Measurements from ENCODE around the gene CCDC197. TPM values are rescaled to one million over a fixed set of nuclear protein-coding genes. Genes with fewer than 3 reads are reported as not detected.

CCDC197 gene
- total and polyA plus RNA-seq, 4 donors: not detected

DNA sequence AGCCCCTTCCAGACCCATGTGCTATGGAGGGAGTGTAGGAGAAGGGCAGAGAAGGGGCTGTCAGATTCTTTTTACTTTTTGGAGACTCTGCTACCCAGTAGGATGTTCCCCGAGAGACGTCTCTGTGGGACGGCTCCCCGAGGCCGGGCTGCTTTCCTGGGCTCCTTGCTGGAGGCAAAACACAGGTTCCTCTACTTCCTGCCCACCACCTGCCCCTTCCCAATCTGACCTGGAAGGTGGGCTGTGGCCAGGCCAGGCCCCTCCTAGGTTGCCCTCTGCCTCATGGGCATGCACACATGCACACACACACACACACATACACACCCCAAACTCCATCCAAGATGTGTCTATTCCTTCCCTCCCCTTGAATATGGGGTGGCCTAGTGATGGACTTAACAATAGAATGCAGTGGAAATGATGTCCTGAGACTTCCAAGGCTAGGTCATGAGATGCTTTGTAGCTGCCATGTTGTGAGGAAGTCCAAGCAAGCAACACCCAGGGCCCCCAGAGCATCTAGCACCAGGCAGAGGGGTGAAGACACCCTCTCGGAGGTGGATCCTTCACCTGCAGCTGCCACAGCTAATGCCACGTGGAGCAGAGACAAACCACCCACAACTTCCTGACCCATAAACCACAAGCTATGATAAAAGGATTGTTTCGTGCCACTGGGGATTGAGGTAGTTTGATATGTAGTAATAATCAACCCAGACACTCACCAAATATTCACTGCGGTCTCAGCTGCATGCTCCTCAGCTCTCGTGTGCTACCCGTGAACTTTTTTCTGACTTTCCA, 19.1 kb upstream of the CCDC197 start:
- Histone ChIP-seq H3K36me3 (ENCODE audit: control insufficient read depth in 4 of 4, insufficient read depth in 4 of 4, low read length in 4 of 4) (no peaks in the 10 kb centered on the region), H3K4me1 (ENCODE audit: control insufficient read depth in 5 of 5, insufficient read depth in 5 of 5, low read length in 5 of 5) (peaks cover 0 to 15% (median 7%) of the 10 kb centered on the region in 5 donors), H3K4me3 (no peak overlapping the region), H3K9me3 (ENCODE audit: control insufficient read depth in 4 of 4, insufficient read depth in 3 of 4, low read length in 3 of 4) (peaks cover 0 to 2% (median 0%) of the 10 kb centered on the region in 4 donors), H3K27me3 (ENCODE audit: control insufficient read depth in 3 of 3, insufficient read depth in 3 of 3, low read length in 2 of 3) (peaks cover 0 to 4% (median 0%) of the 10 kb centered on the region in 3 donors), H3K27ac (ENCODE audit: low read depth in 1 of 2, low read length in 1 of 2) (no peak overlapping the region), H3K9ac (ENCODE audit: insufficient read depth in 1 of 2, low read length in 2 of 2) (no peak overlapping the region)
- 75 to 77% methylated on average over 11 of the region's 11 CpGs for WGBS, 2 donors
- ATAC-seq (ENCODE audit: insufficient read depth, low FRiP score) (no peak), DNase-seq (no peak)
- TF ChIP-seq CTCF (IDR thresholded peaks at IDR 0.05; ENCODE audit: control extremely low read depth, extremely low read depth): no peak

DNA sequence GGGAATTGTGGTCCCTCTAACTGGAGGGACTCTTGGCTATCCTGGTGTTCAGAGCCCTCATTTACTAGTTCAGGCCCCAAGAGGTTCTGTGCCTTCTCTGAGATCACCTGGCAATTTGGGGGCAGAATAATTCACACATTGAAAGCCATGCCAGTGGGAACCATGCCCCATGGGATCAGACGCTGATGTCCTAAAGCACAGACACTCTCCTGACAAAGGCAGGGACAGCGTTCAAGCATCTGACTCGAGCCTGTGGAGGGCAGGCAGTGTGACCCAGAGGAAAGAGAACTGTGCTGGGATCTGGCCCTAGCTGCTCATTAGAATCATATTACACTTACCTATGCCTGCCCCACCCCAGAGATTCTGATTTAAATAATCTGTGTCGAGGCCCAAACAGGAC, 18.4 kb upstream of the CCDC197 start:
- no peak for DNase-seq
- Histone ChIP-seq H3K36me3 (ENCODE audit: control insufficient read depth in 4 of 4, insufficient read depth in 4 of 4, low read length in 4 of 4) (no peaks in the 10 kb centered on the region), H3K9ac (ENCODE audit: insufficient read depth in 1 of 2, low read length in 2 of 2) (no peak overlapping the region), H3K27me3 (ENCODE audit: control insufficient read depth in 3 of 3, insufficient read depth in 3 of 3, low read length in 2 of 3) (peaks cover 0 to 4% (median 0%) of the 10 kb centered on the region in 3 donors), H3K4me3 (no peak overlapping the region), H3K27ac (ENCODE audit: low read depth in 1 of 2, low read length in 1 of 2) (no peak overlapping the region), H3K4me1 (ENCODE audit: control insufficient read depth in 5 of 5, insufficient read depth in 5 of 5, low read length in 5 of 5) (peaks cover 0 to 15% (median 7%) of the 10 kb centered on the region in 5 donors), H3K9me3 (ENCODE audit: control insufficient read depth in 4 of 4, insufficient read depth in 3 of 4, low read length in 3 of 4) (peaks cover 0 to 2% (median 0%) of the 10 kb centered on the region in 4 donors)
- WGBS, 2 donors: 74 to 88% methylated on average over 4 of the region's 4 CpGs
- TF ChIP-seq CTCF (IDR thresholded peaks at IDR 0.05; ENCODE audit: control extremely low read depth, extremely low read depth): no peak
- no peak for ATAC-seq (ENCODE audit: insufficient read depth, low FRiP score)

DNA sequence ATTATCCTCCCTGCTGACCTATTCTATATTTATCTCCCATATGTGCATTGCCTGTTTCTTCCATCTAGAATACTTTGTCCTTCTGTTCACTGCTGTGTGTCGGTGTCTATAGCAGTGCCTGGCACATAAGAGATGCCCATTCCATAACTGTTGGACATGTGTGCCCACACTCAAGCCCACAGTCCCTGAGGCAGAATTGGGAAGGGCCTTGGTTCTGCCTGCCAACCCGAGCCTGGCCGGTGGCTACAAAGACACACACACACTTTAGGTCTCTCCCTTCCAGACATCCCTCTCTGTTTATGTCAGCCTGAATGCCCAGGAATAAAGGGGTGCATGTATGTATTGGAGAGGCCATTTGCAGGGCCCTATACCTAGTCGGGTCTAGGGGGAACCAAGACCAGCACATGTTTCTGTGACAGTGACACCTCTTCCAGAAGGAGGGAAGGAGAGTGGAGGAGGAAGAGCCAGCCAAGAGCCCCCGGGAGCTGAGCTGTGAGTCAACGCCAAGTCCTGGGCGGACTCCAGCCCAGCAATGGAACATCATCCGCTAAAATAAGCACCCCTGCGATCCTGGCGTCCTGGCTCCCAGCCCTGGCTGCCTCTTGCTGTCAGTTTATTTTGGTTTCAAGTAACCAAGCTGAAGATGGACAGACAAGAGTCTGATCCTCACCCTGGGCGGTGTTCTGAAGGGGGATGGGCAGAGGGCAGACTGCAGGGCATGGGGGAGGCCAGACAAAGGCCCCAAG, 16.5 kb upstream of the CCDC197 start:
- TF ChIP-seq CTCF (IDR thresholded peaks at IDR 0.05; ENCODE audit: control extremely low read depth, extremely low read depth): no peak
- WGBS, 2 donors: 69 to 73% methylated on average over 11 of the region's 11 CpGs
- H3K27ac ChIP-seq (ENCODE audit: low read depth in 1 of 2, low read length in 1 of 2): peak overlapping the region in 1 of 2 donors; percentile 93
- DNase-seq: peak in 2 of 3 donors; percentile 17 to 69
- H3K9me3 ChIP-seq (ENCODE audit: control insufficient read depth in 4 of 4, insufficient read depth in 3 of 4, low read length in 3 of 4): peaks cover 0 to 2% (median 0%) of the 10 kb centered on the region in 4 donors
- no peak overlapping the region for H3K4me3 ChIP-seq
- peaks cover 0 to 15% (median 7%) of the 10 kb centered on the region in 5 donors for H3K4me1 ChIP-seq (ENCODE audit: control insufficient read depth in 5 of 5, insufficient read depth in 5 of 5, low read length in 5 of 5)
- no peak for ATAC-seq (ENCODE audit: insufficient read depth, low FRiP score)
- H3K27me3 ChIP-seq (ENCODE audit: control insufficient read depth in 3 of 3, insufficient read depth in 3 of 3, low read length in 2 of 3): peaks cover 0 to 4% (median 0%) of the 10 kb centered on the region in 3 donors
- no peaks in the 10 kb centered on the region for H3K36me3 ChIP-seq (ENCODE audit: control insufficient read depth in 4 of 4, insufficient read depth in 4 of 4, low read length in 4 of 4)
- no peak overlapping the region for H3K9ac ChIP-seq (ENCODE audit: insufficient read depth in 1 of 2, low read length in 2 of 2)

Measured in lung (tissue), 12 donors.